ENCODE results near the gene AOPEP.

Gene AOPEP

GRCh38 chr9:94726495-94727191, at the start of gene AOPEP:
Gene AOPEP (plus strand): TSS chr9:94726699. CDS start chr9:94759784, 33,085 bp downstream.
- peak; percentile 99 for DNase-seq (ENCODE audit: low read depth, low spot score)

- no peak for DNase-seq (ENCODE audit: low read depth, low spot score)
These were observed 48.6 kb upstream of the AOPEP start for GRCh38 chr9:94677929-94678328.

- no peak for DNase-seq (ENCODE audit: low read depth, low spot score)
These were observed 46.9 kb upstream of the AOPEP start for GRCh38 chr9:94679587-94679986.

GRCh38 chr9:94680020-94680419, 46.5 kb upstream of the AOPEP start:
- DNase-seq (ENCODE audit: low read depth, low spot score): no peak

- no peak for DNase-seq (ENCODE audit: low read depth, low spot score)
These were observed 45.9 kb upstream of the AOPEP start for GRCh38 chr9:94680621-94681020.

- peak; percentile 4 for DNase-seq (ENCODE audit: low read depth, low spot score)
These were observed 45.0 kb upstream of the AOPEP start for GRCh38 chr9:94681508-94681907.

- DNase-seq (ENCODE audit: low read depth, low spot score): no peak
These were observed 41.1 kb upstream of the AOPEP start for GRCh38 chr9:94685359-94685758.

GRCh38 chr9:94687451-94687850, 39.0 kb upstream of the AOPEP start:
- no peak for DNase-seq (ENCODE audit: low read depth, low spot score)

- no peak for DNase-seq (ENCODE audit: low read depth, low spot score)
These were observed 36.2 kb upstream of the AOPEP start for GRCh38 chr9:94690344-94690743.

- DNase-seq (ENCODE audit: low read depth, low spot score): no peak
These were observed 33.9 kb upstream of the AOPEP start for GRCh38 chr9:94692601-94693000.

GRCh38 chr9:94693485-94694204, 32.9 kb upstream of the AOPEP start:
- no peak for DNase-seq (ENCODE audit: low read depth, low spot score)

- DNase-seq (ENCODE audit: low read depth, low spot score): no peak
These were observed 30.0 kb upstream of the AOPEP start for GRCh38 chr9:94696545-94696944.

- DNase-seq (ENCODE audit: low read depth, low spot score): no peak
These were observed 28.4 kb upstream of the AOPEP start for GRCh38 chr9:94697972-94698581.

GRCh38 chr9:94699715-94700373, 26.7 kb upstream of the AOPEP start:
- DNase-seq (ENCODE audit: low read depth, low spot score): no peak

- DNase-seq (ENCODE audit: low read depth, low spot score): no peak
These were observed 26.1 kb upstream of the AOPEP start for GRCh38 chr9:94700445-94700844.

- DNase-seq (ENCODE audit: low read depth, low spot score): no peak
These were observed 22.9 kb upstream of the AOPEP start for GRCh38 chr9:94703488-94704140.

GRCh38 chr9:94705162-94705702, 21.3 kb upstream of the AOPEP start:
- DNase-seq (ENCODE audit: low read depth, low spot score): no peak

- DNase-seq (ENCODE audit: low read depth, low spot score): no peak
These were observed 19.6 kb upstream of the AOPEP start for GRCh38 chr9:94706922-94707321.

GRCh38 chr9:94713436-94714215, 12.9 kb upstream of the AOPEP start:
- no peak for DNase-seq (ENCODE audit: low read depth, low spot score)

GRCh38 chr9:94714494-94714893, 12.0 kb upstream of the AOPEP start:
- DNase-seq (ENCODE audit: low read depth, low spot score): no peak

GRCh38 chr9:94717761-94718160, 8.7 kb upstream of the AOPEP start:
- no peak for DNase-seq (ENCODE audit: low read depth, low spot score)

Measured in activated naive CD8-positive, alpha-beta T cell treated with anti-CD3 and anti-CD28 coated beads, Interleukin-2, amount 50 U/mL, for 16 hours (primary cell).